Measurements from ENCODE around the gene NID2. TPM values are rescaled to one million over a fixed set of nuclear protein-coding genes. Genes with fewer than 3 reads are reported as not detected.

NID2 gene
- total RNA-seq, 4 donors from 2014 or later, result 1.9 to 5.6 (median 4.3) TPM

DNA sequence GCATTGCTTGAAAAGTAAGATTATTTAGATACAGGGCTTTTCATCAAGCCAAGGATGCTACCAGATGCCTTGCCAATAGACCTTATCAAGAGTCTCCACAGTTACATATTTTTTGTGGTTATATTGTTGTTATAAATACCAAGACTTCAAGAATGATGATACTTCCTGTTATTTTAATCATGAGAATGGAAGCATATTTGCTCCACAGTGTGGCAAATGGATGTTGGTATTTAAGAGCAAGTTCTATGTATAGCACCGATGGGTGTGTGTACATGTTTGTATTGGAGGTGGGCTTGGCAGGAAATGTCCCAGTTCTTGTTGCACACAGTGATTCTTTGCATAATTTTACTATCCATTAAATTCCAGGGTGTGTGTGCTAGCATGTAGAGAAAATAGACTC, 4.4 kb upstream of the NID2 start:
- Histone ChIP-seq H3K27ac (no peak overlapping the region), H3K4me1 (peaks cover 0 to 11% of the 10 kb centered on the region in 2 donors), H3K9me3 (no peaks in the 10 kb centered on the region), H3K27me3 (peaks cover 6 to 17% (median 16%) of the 10 kb centered on the region in 3 donors), H3K4me3 (no peak overlapping the region), H3K36me3 (no peaks in the 10 kb centered on the region)
- ATAC-seq (no peak), DNase-seq (no peak)
- in situ Hi-C loops (cut with MboI; ENCODE audit: low sequenced_read_pairs in 4 of 4), result no loop called here
- intact Hi-C loops (cut with DNase I; ENCODE audit: low total_unique reads), result no loop called here
- no peak for TF ChIP-seq POLR2A (IDR thresholded peaks at IDR 0.05)

DNA sequence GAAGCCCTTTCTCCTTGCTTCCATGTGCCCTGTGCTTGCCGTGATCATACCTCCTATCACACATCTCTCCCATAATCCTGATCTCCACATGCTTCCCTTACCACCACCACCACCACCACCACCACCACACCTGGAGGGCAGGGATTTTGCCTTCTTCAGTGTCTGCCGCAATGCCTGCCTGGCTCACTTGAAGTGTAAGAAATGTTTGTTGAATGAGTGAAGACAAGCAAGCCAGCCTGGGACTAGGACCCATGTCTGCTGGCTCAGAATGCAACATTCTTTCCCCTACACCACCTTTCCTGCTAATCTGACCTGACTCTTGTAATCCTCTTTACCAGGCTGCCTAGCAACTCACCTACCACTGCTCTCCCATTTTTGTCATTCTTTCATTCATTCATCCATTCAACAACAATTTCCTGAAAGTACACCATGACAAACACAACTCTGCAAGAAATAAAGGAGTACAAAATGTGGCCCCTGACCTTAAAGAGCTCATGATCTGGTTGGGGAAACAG, 3.5 kb upstream of the NID2 start:
- Histone ChIP-seq H3K9me3 (no peaks in the 10 kb centered on the region), H3K4me1 (peaks cover 0 to 14% of the 10 kb centered on the region in 2 donors), H3K27me3 (peaks cover 11 to 27% (median 25%) of the 10 kb centered on the region in 3 donors), H3K36me3 (no peaks in the 10 kb centered on the region), H3K4me3 (no peak overlapping the region), H3K27ac (no peak overlapping the region)
- intact Hi-C loops (cut with DNase I; ENCODE audit: low total_unique reads) (no loop called here), in situ Hi-C loops (cut with MboI; ENCODE audit: low sequenced_read_pairs in 4 of 4) (no loop called here)
- ATAC-seq, result no peak
- DNase-seq, result no peak
- no peak for TF ChIP-seq POLR2A (IDR thresholded peaks at IDR 0.05)
- TF ChIP-seq, protein P1, sequence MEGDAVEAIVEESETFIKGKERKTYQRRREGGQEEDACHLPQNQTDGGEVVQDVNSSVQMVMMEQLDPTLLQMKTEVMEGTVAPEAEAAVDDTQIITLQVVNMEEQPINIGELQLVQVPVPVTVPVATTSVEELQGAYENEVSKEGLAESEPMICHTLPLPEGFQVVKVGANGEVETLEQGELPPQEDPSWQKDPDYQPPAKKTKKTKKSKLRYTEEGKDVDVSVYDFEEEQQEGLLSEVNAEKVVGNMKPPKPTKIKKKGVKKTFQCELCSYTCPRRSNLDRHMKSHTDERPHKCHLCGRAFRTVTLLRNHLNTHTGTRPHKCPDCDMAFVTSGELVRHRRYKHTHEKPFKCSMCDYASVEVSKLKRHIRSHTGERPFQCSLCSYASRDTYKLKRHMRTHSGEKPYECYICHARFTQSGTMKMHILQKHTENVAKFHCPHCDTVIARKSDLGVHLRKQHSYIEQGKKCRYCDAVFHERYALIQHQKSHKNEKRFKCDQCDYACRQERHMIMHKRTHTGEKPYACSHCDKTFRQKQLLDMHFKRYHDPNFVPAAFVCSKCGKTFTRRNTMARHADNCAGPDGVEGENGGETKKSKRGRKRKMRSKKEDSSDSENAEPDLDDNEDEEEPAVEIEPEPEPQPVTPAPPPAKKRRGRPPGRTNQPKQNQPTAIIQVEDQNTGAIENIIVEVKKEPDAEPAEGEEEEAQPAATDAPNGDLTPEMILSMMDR (IDR thresholded peaks at IDR 0.05 in 4 of 5, conservative IDR thresholded peaks at IDR 0.05 in 1 of 5), result no peak

DNA sequence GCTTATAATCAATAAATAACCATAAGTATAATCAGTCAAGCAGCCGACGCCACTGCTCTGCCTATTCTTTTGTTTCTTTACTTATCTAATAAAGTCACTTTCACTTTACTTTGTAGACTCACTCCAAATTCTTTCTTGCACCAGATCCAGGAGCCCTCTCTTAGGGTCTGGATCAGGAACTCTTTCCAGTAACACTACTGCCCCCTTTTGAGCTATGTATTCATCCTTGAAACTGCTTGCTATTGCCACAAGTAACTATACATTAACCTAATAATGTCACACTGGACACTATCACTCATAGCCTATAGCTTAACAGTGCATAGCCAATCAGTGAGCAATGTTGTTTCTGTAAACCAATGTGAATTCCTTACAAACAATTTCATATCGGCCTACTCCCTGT, 2.8 kb upstream of the NID2 start:
- peaks cover 0 to 14% of the 10 kb centered on the region in 2 donors for H3K4me1 ChIP-seq
- in situ Hi-C loops (cut with MboI; ENCODE audit: low sequenced_read_pairs in 4 of 4), result no loop called here
- intact Hi-C loops (cut with DNase I; ENCODE audit: low total_unique reads), result no loop called here

DNA sequence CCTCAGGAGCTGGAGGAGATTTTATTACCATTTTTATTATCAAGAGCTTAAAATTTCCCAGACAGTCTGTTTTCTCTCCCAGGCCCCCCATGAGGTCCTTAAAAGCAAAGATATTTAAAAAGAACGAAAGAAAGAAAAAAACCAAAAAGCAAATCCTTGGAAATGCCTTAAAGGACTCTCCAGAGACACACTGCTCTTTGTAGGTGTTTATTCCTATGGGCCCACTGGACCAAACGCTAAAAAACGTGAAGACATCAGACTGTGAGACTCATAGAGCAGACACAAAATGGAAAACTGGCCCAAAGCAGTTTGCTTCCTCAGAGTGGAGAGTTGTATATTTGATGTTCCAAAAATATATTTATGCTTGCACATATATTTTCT, 1.2 kb upstream of the NID2 start:
- Histone ChIP-seq H3K27ac (peak overlapping the region in 3 of 4 donors; percentile 70 to 74 (median 74)), H3K9me3 (no peaks in the 10 kb centered on the region), H3K27me3 (peaks cover 11 to 37% (median 29%) of the 10 kb centered on the region in 3 donors), H3K4me1 (peaks cover 0 to 14% of the 10 kb centered on the region in 2 donors), H3K36me3 (no peaks in the 10 kb centered on the region), H3K4me3 (peak overlapping the region; percentile 65 to 69 (median 68))
- DNase-seq, result no peak
- in situ Hi-C loops (cut with MboI; ENCODE audit: low sequenced_read_pairs in 4 of 4) (no loop called here), intact Hi-C loops (cut with DNase I; ENCODE audit: low total_unique reads) (no loop called here)
- ATAC-seq, result no peak
- TF ChIP-seq POLR2A (IDR thresholded peaks at IDR 0.05), result no peak
- TF ChIP-seq, protein P1 (IDR thresholded peaks at IDR 0.05 in 4 of 5, conservative IDR thresholded peaks at IDR 0.05 in 1 of 5), result no peak

More for the DNA sequence above, 2.8 kb upstream of the NID2 start:
- no peak for DNase-seq
- no peak for ATAC-seq
- Histone ChIP-seq H3K27ac (no peak overlapping the region), H3K9me3 (no peaks in the 10 kb centered on the region), H3K27me3 (peaks cover 11 to 33% (median 26%) of the 10 kb centered on the region in 3 donors), H3K36me3 (no peaks in the 10 kb centered on the region), H3K4me3 (no peak overlapping the region)
- TF ChIP-seq, protein P1 (IDR thresholded peaks at IDR 0.05 in 4 of 5, conservative IDR thresholded peaks at IDR 0.05 in 1 of 5), result no peak
- TF ChIP-seq POLR2A (IDR thresholded peaks at IDR 0.05), result no peak

DNA sequence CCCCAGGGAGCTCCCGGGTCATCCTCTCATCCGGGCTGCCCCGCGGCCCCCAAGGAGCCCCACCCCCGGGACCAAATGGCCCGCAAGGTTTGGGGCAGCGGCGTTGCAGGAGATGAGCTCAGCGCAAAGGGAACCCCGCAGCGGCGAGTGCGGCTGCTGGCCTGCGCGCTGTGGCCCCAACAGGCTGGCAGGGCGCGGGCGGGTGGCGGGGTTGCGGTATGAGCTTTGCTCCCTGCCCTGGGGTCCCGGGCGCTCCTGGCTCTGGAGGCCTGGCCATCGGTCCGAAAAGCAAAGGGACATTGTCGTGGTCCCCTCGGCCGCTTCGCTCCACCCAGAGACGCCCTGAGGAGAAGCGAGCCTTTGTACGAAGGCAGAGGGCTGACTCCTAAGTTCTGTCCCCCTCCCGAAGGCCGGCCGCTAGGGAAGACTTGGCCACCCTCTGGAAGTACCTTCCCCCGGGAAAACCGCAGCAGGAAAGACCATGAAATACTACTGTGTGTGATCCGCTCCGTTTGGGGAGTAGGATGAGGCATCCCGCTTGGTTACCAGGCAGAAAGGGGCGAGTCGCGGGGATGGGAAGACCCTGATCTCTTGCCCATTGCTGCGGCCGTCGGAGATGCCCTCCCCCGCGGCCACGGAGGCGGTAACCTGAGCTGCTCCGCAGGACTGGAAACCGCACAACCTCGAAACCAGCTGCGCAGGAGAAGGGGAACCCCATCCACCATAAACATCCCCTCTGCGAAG, 620 bp upstream of the NID2 start:
- H3K27me3 ChIP-seq, result peaks cover 11 to 37% (median 29%) of the 10 kb centered on the region in 3 donors
- no peaks in the 10 kb centered on the region for H3K36me3 ChIP-seq
- in situ Hi-C loops (cut with MboI; ENCODE audit: low sequenced_read_pairs in 4 of 4) (no loop called here), intact Hi-C loops (cut with DNase I; ENCODE audit: low total_unique reads) (loop anchor here (5.0 kb wide), 1 partner anchor 52 kb away; no protein-coding TSS in a partner anchor)
- H3K4me3 ChIP-seq, result peak overlapping the region; percentile 65 to 69 (median 68)
- peak overlapping the region; percentile 60 to 74 (median 72) for H3K27ac ChIP-seq
- DNase-seq, result no peak
- peak; percentile 51 to 61 for ATAC-seq
- peaks cover 0 to 14% of the 10 kb centered on the region in 2 donors for H3K4me1 ChIP-seq
- TF ChIP-seq, protein P1 (IDR thresholded peaks at IDR 0.05 in 4 of 5, conservative IDR thresholded peaks at IDR 0.05 in 1 of 5), result no peak
- TF ChIP-seq POLR2A (IDR thresholded peaks at IDR 0.05), result peak in 1 of 2 donors; percentile 12
- no peaks in the 10 kb centered on the region for H3K9me3 ChIP-seq

All from gastrocnemius medialis (tissue), 4 donors.